WTC11 (cell line): ENCODE results near the gene PICALM.

ENCODE experiments used
- ATF1 ChIP-seq: sonication (generic); formaldehyde crosslinking; IDR thresholded peaks from 2 replicates; pipeline ENCODE4 v1.8.1; 2023; ENCODE audit warnings: mild to moderate bottlenecking, moderate library complexity, missing genetic modification reagents
- ATF3 ChIP-seq: sonication (generic); formaldehyde crosslinking; conservative IDR thresholded peaks from 2 replicates; pipeline ENCODE4 v1.8.1; 2022; ENCODE audit warnings: mild to moderate bottlenecking, missing genetic modification reagents
- CTCF ChIP-seq: fragments of 200-600 bp; IDR thresholded peaks from 2 replicates; pipeline ENCODE4 v1.8.0; 2022; ENCODE audit warnings: antibody characterized with exemption
- E2F4 ChIP-seq: sonication (generic); formaldehyde crosslinking; IDR thresholded peaks from 2 replicates; pipeline ENCODE4 v1.8.1; 2022; ENCODE audit warnings: low read depth, mild to moderate bottlenecking, moderate library complexity, missing genetic modification reagents, borderline replicate concordance
- FOXJ3 ChIP-seq: sonication (generic); formaldehyde crosslinking; IDR thresholded peaks from 2 replicates; pipeline ENCODE4 v1.9.0; 2021; ENCODE audit warnings: missing genetic modification reagents, mild to moderate bottlenecking, borderline replicate concordance
- GABPB1 ChIP-seq: sonication (generic); formaldehyde crosslinking; IDR thresholded peaks from 2 replicates; pipeline ENCODE4 v1.8.1; 2023; ENCODE audit warnings: mild to moderate bottlenecking, missing genetic modification reagents
- IRF1 ChIP-seq: sonication (generic); formaldehyde crosslinking; IDR thresholded peaks from 2 replicates; pipeline ENCODE4 v1.8.0; 2023; ENCODE audit warnings: missing genetic modification reagents
- KAT7 ChIP-seq: sonication (generic); formaldehyde crosslinking; IDR thresholded peaks from 2 replicates; pipeline ENCODE4 v1.8.1; 2023; ENCODE audit warnings: missing genetic modification reagents, mild to moderate bottlenecking, borderline replicate concordance
- MAX ChIP-seq: sonication (generic); formaldehyde crosslinking; IDR thresholded peaks from 2 replicates; pipeline ENCODE4 v1.8.0; 2022; ENCODE audit warnings: mild to moderate bottlenecking, missing genetic modification reagents
- TEAD4 ChIP-seq: sonication (generic); formaldehyde crosslinking; IDR thresholded peaks from 2 replicates; pipeline ENCODE4 v1.8.0; 2022; ENCODE audit warnings: mild to moderate bottlenecking, missing genetic modification reagents
- USF2 ChIP-seq: sonication (generic); formaldehyde crosslinking; IDR thresholded peaks from 2 replicates; pipeline ENCODE4 v1.8.1; 2023; ENCODE audit warnings: mild to moderate bottlenecking, missing genetic modification reagents, moderate library complexity
- ZSCAN18 ChIP-seq: fragments of 250-450 bp; sonication (Bioruptor Pico); IDR thresholded peaks from 2 replicates; pipeline ENCODE4 v2.1.2; 2022; ENCODE audit warnings: mild to moderate bottlenecking, moderate library complexity

- TF ChIP-seq CTCF (no peak), E2F4 (CRISPR knock-in tag) (no peak), TEAD4 (no peak), MAX (CRISPR knock-in tag) (no peak), FOXJ3 (CRISPR knock-in tag) (no peak), IRF1 (no peak), KAT7 (CRISPR knock-in tag) (no peak), ZSCAN18 (CRISPR knock-in tag) (no peak), ATF3 (no peak), GABPB1 (CRISPR knock-in tag) (no peak), USF2 (CRISPR knock-in tag) (no peak), ATF1 (no peak)
These were observed 47.5 kb upstream of the PICALM start for GRCh38 chr11:86116386-86116726.
